Measurements from ENCODE around the gene DLG2. TPM values are rescaled to one million over a fixed set of nuclear protein-coding genes. Genes with fewer than 3 reads are reported as not detected.
"Not testable (repeated sequence)": the region's sequence is repeated elsewhere in the genome, so short reads cannot be mapped to it uniquely, and the experiment has no call there.

The DLG2 gene
- total RNA-seq, 1 donor from 2014 or later = 1.8 TPM

DNA sequence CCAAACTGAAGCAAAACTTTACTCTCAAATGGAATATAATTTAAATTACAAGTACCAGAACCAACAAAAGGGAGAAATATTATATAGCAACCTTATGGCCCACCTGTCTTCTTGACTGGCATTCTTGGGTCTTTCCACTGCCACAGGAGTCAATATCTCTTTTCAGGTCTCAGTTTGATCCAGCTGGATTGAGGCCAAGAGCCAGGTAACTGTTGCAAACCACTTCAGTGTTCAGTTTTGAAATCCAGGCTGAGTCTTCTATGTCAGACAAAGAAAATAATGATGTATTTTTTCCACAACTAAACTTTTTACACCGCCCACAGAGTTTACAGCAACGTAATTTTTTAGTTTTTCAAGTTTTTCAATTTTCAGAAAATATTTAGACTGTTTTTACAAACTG lies 648 bp downstream of the DLG2 start:
- Histone ChIP-seq H3K27me3 (ENCODE audit: insufficient read depth, low read length) (no peaks in the 10 kb centered on the region), H3K36me3 (ENCODE audit: insufficient read depth, low read length) (no peaks in the 10 kb centered on the region), H3K4me3 (ENCODE audit: insufficient read depth, low read depth, low read length) (no peak overlapping the region), H3K4me2 (ENCODE audit: low read length) (peak overlapping the region; percentile 98), H3K79me2 (ENCODE audit: insufficient read depth, low read length) (peaks cover 31% of the 10 kb centered on the region), H4K20me1 (ENCODE audit: insufficient read depth, low read length) (no peaks in the 10 kb centered on the region), H2AFZ (ENCODE audit: low read depth, low read length) (no peak overlapping the region), H3K9me3 (ENCODE audit: insufficient read depth, low read depth, low read length) (no peaks in the 10 kb centered on the region), H3K27ac (ENCODE audit: low read depth, low read length) (no peak overlapping the region), H3K9ac (ENCODE audit: low read length) (no peak overlapping the region), H3K4me1 (ENCODE audit: insufficient read depth, low read length) (peaks cover 13% of the 10 kb centered on the region)
- peaks cover 2% of the 10 kb centered on the region for H3K36me3 Mint-ChIP-seq (ENCODE audit: low read depth, unreplicated experiment)
- peaks cover 16% of the 10 kb centered on the region for H3K4me1 Mint-ChIP-seq (ENCODE audit: low read depth, unreplicated experiment)
- no peak for DNase-seq (ENCODE audit: low read depth)
- no peaks in the 10 kb centered on the region for H3K9me3 Mint-ChIP-seq (ENCODE audit: unreplicated experiment)
- no peak overlapping the region for H3K27ac Mint-ChIP-seq (ENCODE audit: unreplicated experiment)
- no peaks in the 10 kb centered on the region for H3K27me3 Mint-ChIP-seq (ENCODE audit: low read depth, unreplicated experiment)
- FAIRE-seq = no peak
- peak overlapping the region; percentile 98 for H3K4me3 Mint-ChIP-seq (ENCODE audit: unreplicated experiment)
- TF ChIP-seq CTCF (IDR thresholded peaks at IDR 0.05; ENCODE audit: insufficient read depth, low read depth, low read length) (no peak), EZH2 (IDR thresholded peaks at IDR 0.05; ENCODE audit: insufficient read depth, low read length) (no peak)

DNA sequence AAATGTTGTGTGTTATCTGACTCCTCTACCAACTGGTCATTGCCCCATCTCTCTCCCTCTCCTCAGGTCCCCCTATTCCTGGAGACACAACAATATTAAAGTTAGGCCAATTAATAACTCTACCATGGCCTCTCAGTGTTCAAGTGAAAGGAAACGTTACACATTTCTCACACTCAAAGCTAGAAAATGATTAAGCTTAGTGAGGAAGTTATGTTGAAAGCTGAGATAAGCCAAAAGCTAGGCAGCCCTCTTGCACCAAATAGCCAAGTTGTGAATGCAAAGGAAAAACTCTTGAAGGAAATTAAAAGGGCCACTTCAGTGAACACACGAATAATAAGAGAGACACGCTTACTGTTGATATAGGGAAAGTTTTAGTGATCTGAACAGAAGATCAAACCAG lies 6.9 kb downstream of the DLG2 start:
- Histone ChIP-seq H3K9me3 (ENCODE audit: insufficient read depth, low read depth, low read length) (no peaks in the 10 kb centered on the region), H4K20me1 (ENCODE audit: insufficient read depth, low read length) (no peaks in the 10 kb centered on the region), H3K36me3 (ENCODE audit: insufficient read depth, low read length) (no peaks in the 10 kb centered on the region), H3K4me2 (ENCODE audit: low read length) (no peak overlapping the region), H3K27me3 (ENCODE audit: insufficient read depth, low read length) (no peaks in the 10 kb centered on the region), H3K27ac (ENCODE audit: low read depth, low read length) (no peak overlapping the region), H3K79me2 (ENCODE audit: insufficient read depth, low read length) (no peaks in the 10 kb centered on the region), H3K4me3 (ENCODE audit: insufficient read depth, low read depth, low read length) (no peak overlapping the region), H2AFZ (ENCODE audit: low read depth, low read length) (no peak overlapping the region), H3K4me1 (ENCODE audit: insufficient read depth, low read length) (no peaks in the 10 kb centered on the region), H3K9ac (ENCODE audit: low read length) (no peak overlapping the region)
- Mint-ChIP-seq H3K4me3 (ENCODE audit: unreplicated experiment) (no peak overlapping the region), H3K27me3 (ENCODE audit: low read depth, unreplicated experiment) (no peaks in the 10 kb centered on the region), H3K4me1 (ENCODE audit: low read depth, unreplicated experiment) (peaks cover 2% of the 10 kb centered on the region), H3K27ac (ENCODE audit: unreplicated experiment) (no peak overlapping the region), H3K36me3 (ENCODE audit: low read depth, unreplicated experiment) (peaks cover 2% of the 10 kb centered on the region), H3K9me3 (ENCODE audit: unreplicated experiment) (no peaks in the 10 kb centered on the region)
- DNase-seq (ENCODE audit: low read depth) (no peak), FAIRE-seq (no peak)
- TF ChIP-seq CTCF (IDR thresholded peaks at IDR 0.05; ENCODE audit: insufficient read depth, low read depth, low read length) = no peak

DNA sequence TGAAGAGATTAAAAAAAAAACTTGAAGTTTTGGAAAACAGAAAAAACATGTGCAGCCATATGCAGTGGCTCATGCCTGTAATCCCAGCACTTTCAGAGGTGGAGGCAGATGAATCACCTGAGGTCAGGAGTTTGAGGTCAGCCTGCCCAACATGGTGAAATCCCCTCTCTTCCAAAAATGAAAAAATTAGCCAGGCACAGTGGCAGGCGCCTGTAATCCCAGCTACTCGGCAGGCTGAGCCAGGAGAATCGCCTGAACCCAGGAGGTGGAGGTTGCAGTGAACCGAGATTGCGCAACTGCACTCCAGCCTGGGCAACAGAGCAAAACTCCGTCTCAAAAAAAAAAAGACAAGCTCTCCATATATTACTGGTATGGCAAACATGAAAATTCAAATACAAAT lies 7.6 kb downstream of the DLG2 start:
- H3K4me3 Mint-ChIP-seq (ENCODE audit: unreplicated experiment) = no peak overlapping the region
- no peak overlapping the region for H3K9ac ChIP-seq (ENCODE audit: low read length)
- H3K27ac ChIP-seq (ENCODE audit: low read depth, low read length) = no peak overlapping the region
- no peaks in the 10 kb centered on the region for H3K9me3 Mint-ChIP-seq (ENCODE audit: unreplicated experiment)
- H3K9me3 ChIP-seq (ENCODE audit: insufficient read depth, low read depth, low read length) = no peaks in the 10 kb centered on the region
- H3K4me2 ChIP-seq (ENCODE audit: low read length) = no peak overlapping the region
- no peak overlapping the region for H3K27ac Mint-ChIP-seq (ENCODE audit: unreplicated experiment)
- no peaks in the 10 kb centered on the region for H3K79me2 ChIP-seq (ENCODE audit: insufficient read depth, low read length)
- H3K36me3 ChIP-seq (ENCODE audit: insufficient read depth, low read length) = no peaks in the 10 kb centered on the region
- DNase-seq (ENCODE audit: low read depth) (no peak), FAIRE-seq (no peak)
- no peaks in the 10 kb centered on the region for H3K27me3 Mint-ChIP-seq (ENCODE audit: low read depth, unreplicated experiment)
- H3K4me1 Mint-ChIP-seq (ENCODE audit: low read depth, unreplicated experiment) = peaks cover 2% of the 10 kb centered on the region
- H3K4me1 ChIP-seq (ENCODE audit: insufficient read depth, low read length) = no peaks in the 10 kb centered on the region
- peaks cover 2% of the 10 kb centered on the region for H3K36me3 Mint-ChIP-seq (ENCODE audit: low read depth, unreplicated experiment)
- no peaks in the 10 kb centered on the region for H4K20me1 ChIP-seq (ENCODE audit: insufficient read depth, low read length)
- H2AFZ ChIP-seq (ENCODE audit: low read depth, low read length) = no peak overlapping the region
- no peaks in the 10 kb centered on the region for H3K27me3 ChIP-seq (ENCODE audit: insufficient read depth, low read length)
- H3K4me3 ChIP-seq (ENCODE audit: insufficient read depth, low read depth, low read length) = no peak overlapping the region
- TF ChIP-seq EZH2 (IDR thresholded peaks at IDR 0.05; ENCODE audit: insufficient read depth, low read length) = no peak
- TF ChIP-seq CTCF (IDR thresholded peaks at IDR 0.05; ENCODE audit: insufficient read depth, low read depth, low read length) = no peak

DNA sequence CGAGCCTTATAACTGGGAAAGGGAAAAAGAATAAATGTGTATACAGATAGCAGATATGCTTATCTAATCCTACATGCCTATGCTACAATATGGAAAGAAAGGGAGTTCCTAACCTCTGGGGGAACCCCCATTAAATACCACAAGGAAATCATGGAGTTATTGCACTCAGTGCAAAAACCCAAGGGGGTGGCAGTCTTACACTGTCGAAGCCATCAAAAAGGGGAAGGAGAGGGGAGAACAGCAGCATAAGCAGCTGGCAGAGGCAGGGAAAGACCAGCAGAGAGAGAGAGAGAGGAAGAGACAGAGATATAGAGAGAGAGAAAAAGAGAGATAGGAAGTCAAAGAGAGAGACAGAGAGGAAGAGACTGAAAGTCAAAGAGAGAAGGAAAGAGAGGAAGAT lies 15.5 kb downstream of the DLG2 start:
- H3K4me1 Mint-ChIP-seq (ENCODE audit: low read depth, unreplicated experiment); H3K27me3 Mint-ChIP-seq (ENCODE audit: low read depth, unreplicated experiment); FAIRE-seq: not testable (repeated sequence)

More for the DNA sequence above, 15.5 kb downstream of the DLG2 start:
- H3K4me3 Mint-ChIP-seq (ENCODE audit: unreplicated experiment); H3K9ac ChIP-seq (ENCODE audit: low read length); H3K4me2 ChIP-seq (ENCODE audit: low read length); H3K79me2 ChIP-seq (ENCODE audit: insufficient read depth, low read length); H3K9me3 Mint-ChIP-seq (ENCODE audit: unreplicated experiment); H3K27ac Mint-ChIP-seq (ENCODE audit: unreplicated experiment); H3K27ac ChIP-seq (ENCODE audit: low read depth, low read length); H3K4me3 ChIP-seq (ENCODE audit: insufficient read depth, low read depth, low read length); H3K27me3 ChIP-seq (ENCODE audit: insufficient read depth, low read length); H3K36me3 Mint-ChIP-seq (ENCODE audit: low read depth, unreplicated experiment); H3K4me1 ChIP-seq (ENCODE audit: insufficient read depth, low read length); DNase-seq (ENCODE audit: low read depth); H4K20me1 ChIP-seq (ENCODE audit: insufficient read depth, low read length); H2AFZ ChIP-seq (ENCODE audit: low read depth, low read length); H3K36me3 ChIP-seq (ENCODE audit: insufficient read depth, low read length); H3K9me3 ChIP-seq (ENCODE audit: insufficient read depth, low read depth, low read length): not testable (repeated sequence)
